GM18868 (cell line): Measurements from ENCODE around the gene GNAS-AS1.
A peak's percentile ranks its signal among the peaks of the same experiment; 100 is the strongest.

ENCODE experiments used
- ATAC-seq: cut with Tn5 transposase; IDR thresholded peaks from one replicate; pipeline ENCODE4 v1.9.1; 2021; ENCODE audit warnings: mild to moderate bottlenecking, moderate library complexity; ENCODE audit not compliant: unreplicated experiment

GNAS-AS1 gene

DNA sequence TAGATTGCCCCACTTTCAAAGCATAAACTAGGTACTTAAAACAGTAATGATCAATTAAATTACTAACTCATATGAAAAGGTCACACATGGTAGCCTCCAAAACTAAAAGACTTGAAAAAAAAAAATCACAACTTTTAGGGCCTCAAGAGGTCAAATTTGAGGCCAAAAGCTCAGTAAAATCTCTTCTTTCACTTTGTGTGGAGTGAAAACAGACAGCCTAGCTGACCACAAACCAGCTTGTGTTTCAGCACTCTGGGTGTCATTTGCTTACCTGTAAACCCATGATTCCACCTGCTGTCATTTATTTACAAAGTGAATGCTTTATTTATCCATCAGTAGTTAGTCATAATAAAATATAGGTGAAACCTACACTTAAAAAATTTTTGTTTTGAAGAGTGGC, 35.8 kb upstream of the GNAS-AS1 start:
- no peak for ATAC-seq

DNA sequence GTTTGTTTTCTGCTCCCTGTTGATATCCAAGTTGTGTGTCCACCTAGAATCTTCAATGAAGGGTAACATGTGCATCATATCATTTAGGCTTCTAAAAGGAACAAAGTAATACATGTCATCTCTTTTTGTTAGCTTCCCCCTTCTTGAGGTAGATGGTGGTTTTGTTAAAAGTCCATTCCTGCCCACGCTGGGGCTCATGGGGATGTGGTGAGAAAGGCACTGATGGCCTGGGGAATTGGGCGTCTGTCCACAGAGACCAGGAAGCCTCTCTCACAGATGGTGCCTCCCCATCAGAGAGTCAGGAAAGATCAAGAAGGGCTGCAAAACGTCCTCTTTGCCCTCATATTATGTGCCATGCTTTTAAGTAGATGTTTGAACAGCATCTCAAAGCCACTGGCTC, 34.3 kb upstream of the GNAS-AS1 start:
- ATAC-seq: no peak

DNA sequence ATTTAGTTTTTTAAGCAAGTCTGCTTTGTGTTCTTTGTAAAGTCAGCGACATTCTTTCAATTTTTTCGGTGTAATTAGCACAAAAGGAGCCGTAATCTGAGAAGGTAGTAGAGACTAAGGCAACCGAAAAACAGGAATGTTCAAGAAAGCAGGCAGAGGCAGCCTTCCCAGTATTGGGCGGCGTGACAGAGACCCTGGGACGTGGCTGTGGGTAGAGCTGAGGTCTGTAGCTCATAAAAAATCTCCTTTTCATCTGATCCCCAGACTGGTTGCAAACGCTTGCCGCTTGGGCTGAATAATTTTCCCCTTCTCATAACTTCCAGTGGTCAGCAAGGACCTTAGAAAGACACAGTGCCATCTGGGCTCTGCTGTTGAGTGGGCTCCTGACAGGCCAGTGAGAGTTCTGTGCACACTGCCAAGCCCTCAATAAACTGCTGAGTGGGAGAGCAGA, 32.6 kb upstream of the GNAS-AS1 start:
- ATAC-seq: no peak

GRCh38 chr20:58882704-58883089, 32.0 kb upstream of the GNAS-AS1 start:
- ATAC-seq: no peak

GRCh38 chr20:58880994-58881752, 30.5 kb upstream of the GNAS-AS1 start:
- no peak for ATAC-seq

- no peak for ATAC-seq
These were observed 29.7 kb upstream of the GNAS-AS1 start for GRCh38 chr20:58880441-58880840.

DNA sequence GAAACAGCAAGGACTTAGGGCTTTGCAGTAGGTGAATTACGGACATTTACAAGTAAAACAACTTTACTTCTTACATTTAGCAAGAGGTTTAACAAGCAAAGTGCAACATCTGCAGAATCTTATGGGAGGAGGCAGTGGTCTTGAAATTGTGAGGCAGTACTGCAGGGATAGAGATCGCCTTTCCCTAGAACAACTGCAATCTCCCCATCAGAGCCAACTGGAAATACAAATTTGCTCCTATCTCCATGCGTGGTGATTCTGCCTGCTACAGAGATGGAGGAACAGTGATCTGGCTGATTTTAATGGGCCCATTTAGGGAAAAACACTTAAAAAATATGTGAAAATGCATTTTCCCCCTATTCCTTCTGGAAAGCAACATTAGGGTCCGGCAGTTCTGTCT, 27.7 kb upstream of the GNAS-AS1 start:
- ATAC-seq: no peak

DNA sequence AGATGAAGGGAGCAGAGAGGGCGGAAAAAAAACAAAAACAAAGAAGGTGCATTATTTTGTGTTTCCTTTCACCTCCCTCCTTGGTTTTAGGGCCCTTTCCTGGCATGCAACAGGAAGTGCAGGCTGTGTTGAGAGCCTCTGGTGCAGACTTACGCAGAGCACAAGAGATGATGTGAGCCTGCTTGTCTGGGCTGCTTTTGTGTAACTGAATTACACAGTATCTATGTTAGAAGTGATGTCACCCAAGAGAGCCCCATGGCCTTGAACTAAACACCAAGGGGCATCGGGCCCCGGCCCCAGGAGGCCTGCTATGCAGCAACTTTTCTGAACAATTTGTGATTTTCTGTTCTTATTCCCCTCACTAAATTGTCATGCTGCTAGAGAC, 27.3 kb upstream of the GNAS-AS1 start:
- no peak for ATAC-seq

GRCh38 chr20:58877050-58877975, 26.6 kb upstream of the GNAS-AS1 start:
- no peak for ATAC-seq

- ATAC-seq: no peak
These were observed 25.7 kb upstream of the GNAS-AS1 start for GRCh38 chr20:58876437-58876836.

GRCh38 chr20:58875541-58876134, 24.9 kb upstream of the GNAS-AS1 start:
- no peak for ATAC-seq

GRCh38 chr20:58875111-58875510, 24.4 kb upstream of the GNAS-AS1 start:
- no peak for ATAC-seq

DNA sequence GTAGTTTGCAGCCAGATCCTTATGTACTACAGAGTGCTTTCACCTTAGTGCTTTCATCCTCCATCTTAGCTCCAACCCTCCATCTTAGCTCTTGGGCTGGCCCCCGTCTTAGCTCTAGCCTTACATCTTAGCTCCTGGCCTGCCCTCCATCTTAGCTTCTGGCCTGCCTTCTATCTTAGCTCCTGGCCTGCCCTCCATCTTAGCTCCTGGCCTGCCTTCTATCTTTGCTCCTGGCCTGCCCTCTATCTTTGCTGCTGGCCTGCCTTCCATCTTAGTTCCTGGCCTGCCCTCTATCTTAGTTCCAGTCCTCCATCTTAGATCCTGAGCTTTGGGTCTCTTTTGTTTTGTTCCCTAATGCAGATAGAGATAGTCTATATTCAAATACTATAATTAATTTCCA, 23.8 kb upstream of the GNAS-AS1 start:
- ATAC-seq: no peak

DNA sequence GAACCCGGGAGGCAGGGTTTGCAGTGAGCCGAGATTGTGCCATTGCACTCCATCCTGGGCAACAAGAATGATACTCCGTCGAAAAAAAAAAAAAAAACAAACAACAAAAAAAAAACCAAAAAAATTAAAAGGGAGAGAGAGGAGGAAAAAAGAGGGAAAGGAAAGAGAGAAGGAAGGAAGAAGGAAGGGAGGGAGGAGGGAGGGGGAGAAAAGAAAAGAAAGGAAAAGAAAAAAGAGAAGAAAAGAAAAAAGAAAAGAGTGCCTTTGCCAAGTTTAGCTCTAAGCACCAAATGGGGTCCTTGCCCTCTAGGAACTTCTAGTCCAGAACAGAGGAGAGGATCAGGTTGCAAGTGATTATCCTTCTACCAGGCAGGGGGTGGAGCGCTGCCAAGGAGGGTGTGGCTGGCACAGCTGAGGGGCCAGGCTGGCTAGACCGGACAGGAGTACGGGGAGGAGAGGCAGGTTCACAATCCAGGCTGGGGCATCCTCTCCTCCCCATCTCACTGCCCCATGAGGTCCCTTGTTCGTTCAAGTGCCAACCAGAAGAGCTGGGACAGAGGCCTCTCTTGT, 20.9 kb upstream of the GNAS-AS1 start:
- no peak for ATAC-seq

- peak; percentile 91 for ATAC-seq
These were observed 19.8 kb upstream of the GNAS-AS1 start for GRCh38 chr20:58870293-58871014.

GRCh38 chr20:58869662-58870227, 19.0 kb upstream of the GNAS-AS1 start:
- ATAC-seq: no peak

DNA sequence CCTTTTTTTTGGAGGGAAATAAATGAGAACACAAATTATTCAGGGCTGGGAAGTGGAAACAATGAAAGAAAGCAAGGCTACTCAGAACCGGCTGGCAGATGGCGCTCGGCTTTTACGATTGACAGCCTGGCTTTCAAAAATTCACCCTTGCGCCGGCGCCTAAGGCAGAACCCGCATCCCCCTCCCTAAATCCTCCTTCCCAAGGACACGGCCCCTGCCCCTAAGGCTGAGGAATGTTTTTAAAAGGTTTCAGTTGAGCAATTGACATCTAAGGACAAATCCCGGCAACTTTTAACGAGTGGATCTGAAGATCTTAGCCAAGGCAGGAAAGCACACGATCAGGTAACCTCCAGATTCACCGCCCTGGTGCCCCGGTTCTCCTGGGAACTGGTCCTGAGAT, 18.1 kb upstream of the GNAS-AS1 start:
- ATAC-seq: no peak

DNA sequence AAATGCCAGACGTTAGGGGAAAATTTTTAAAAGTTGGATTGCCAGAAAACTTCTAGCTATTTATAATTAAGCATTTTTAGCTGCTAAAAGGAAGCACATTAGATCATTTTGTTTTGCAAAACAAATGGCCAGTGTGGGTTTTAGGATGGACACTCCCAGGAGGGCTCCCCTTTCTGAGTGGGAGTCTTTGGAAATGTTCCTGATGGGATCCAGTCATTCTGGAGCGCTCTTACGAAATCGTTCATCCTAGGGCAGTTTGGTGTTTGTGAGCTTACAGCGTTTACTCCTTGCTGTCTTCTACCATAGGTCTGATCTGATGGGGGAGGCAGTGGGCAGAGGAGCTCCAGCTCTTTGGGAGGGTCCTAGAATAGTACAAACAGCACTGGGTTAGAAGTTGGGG, 16.5 kb upstream of the GNAS-AS1 start:
- ATAC-seq: no peak

DNA sequence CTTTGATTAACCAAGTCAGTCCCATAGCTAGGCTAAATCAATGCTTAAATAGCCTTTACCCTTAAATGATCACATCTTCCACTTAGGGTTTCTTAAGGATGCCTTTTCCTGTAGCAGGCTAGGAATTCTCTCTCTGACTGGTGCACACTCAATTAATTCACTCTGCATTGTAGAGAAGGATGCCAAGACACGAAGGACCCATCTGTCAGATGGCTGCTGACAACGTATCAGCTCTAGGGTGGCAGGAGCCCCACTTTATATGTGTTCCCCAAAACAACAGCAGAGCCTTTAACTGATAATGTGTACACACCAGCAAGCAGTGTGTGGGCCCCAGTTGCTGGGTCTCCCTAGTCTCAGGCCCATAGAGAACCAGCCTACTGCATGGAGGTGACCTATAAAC, 15.1 kb upstream of the GNAS-AS1 start:
- no peak for ATAC-seq

- ATAC-seq: no peak
These were observed 13.6 kb upstream of the GNAS-AS1 start for GRCh38 chr20:58864346-58864745.
